Stimulated activated CD4-positive, alpha-beta T cell treated with anti-CD3 and anti-CD28 coated beads, Interleukin-2, amount 100 ng/mL, for 48 hours (primary cell): ENCODE results near the gene ST6GALNAC4.

ENCODE experiments used
- DNase-seq, 2 donors: peaks; one replicate each; pipeline ENCODE4 v3.0.0-alpha.2; 2020

Gene ST6GALNAC4

GRCh38 chr9:127869310-127870152, 47.3 kb downstream of the ST6GALNAC4 start:
- DNase-seq: peak; percentile 85 to 90

- DNase-seq: no peak
These were observed 48.5 kb downstream of the ST6GALNAC4 start for GRCh38 chr9:127868278-127868902.

- DNase-seq: no peak
These were observed 49.2 kb downstream of the ST6GALNAC4 start for GRCh38 chr9:127867356-127868277.

- no peak for DNase-seq
These were observed 50.3 kb downstream of the ST6GALNAC4 start for GRCh38 chr9:127866535-127866934.

- DNase-seq: peak in 1 of 2 donors; percentile 21
These were observed 51.0 kb downstream of the ST6GALNAC4 start for GRCh38 chr9:127865645-127866464.

- DNase-seq: no peak
These were observed 53.6 kb downstream of the ST6GALNAC4 start for GRCh38 chr9:127863191-127863621.

- DNase-seq: peak in 1 of 2 donors; percentile 24
These were observed 54.5 kb downstream of the ST6GALNAC4 start for GRCh38 chr9:127862075-127863011.

- DNase-seq: no peak
These were observed 56.1 kb downstream of the ST6GALNAC4 start for GRCh38 chr9:127860779-127861178.

GRCh38 chr9:127860260-127860659, 56.6 kb downstream of the ST6GALNAC4 start:
- no peak for DNase-seq

GRCh38 chr9:127858041-127858512, 58.8 kb downstream of the ST6GALNAC4 start:
- no peak for DNase-seq
